HepG2 (cell line): Measurements from ENCODE around the gene CLDN20. TPM values are rescaled to one million over a fixed set of nuclear protein-coding genes. Genes with fewer than 3 reads are reported as not detected.

Experiments
- ADNP ChIP-seq: sonication (generic); formaldehyde crosslinking; IDR thresholded peaks from 2 replicates; pipeline ENCODE4 v1.4.0; 2020; ENCODE audit warnings: missing genetic modification reagents
- AGO2 ChIP-seq: fragments of 200-400 bp; formaldehyde crosslinking; optimal IDR thresholded peaks from 2 replicates; pipeline ENCODE3; 2017; ENCODE audit warnings: mild to moderate bottlenecking, low read depth, low read length, moderate library complexity
- CAMTA2 ChIP-seq: sonication (generic); formaldehyde crosslinking; IDR thresholded peaks from 2 replicates; pipeline ENCODE4 v1.4.0; 2020; ENCODE audit warnings: mild to moderate bottlenecking, missing genetic modification reagents, borderline replicate concordance
- CHCHD3 ChIP-seq: sonication (generic); formaldehyde crosslinking; IDR thresholded peaks from 2 replicates; pipeline ENCODE4 v1.8.0; 2022; ENCODE audit warnings: mild to moderate bottlenecking, missing genetic modification reagents, moderate library complexity
- KLF9 ChIP-seq: IDR thresholded peaks from 2 replicates; pipeline ENCODE4 v1.6.1; 2016; ENCODE audit warnings: low read depth
- MIER3 ChIP-seq: IDR thresholded peaks from 2 replicates; pipeline ENCODE4 v1.6.1; 2016; ENCODE audit warnings: missing compliant biosample characterization, borderline replicate concordance
- NFATC3 ChIP-seq: sonication (generic); formaldehyde crosslinking; IDR thresholded peaks from 2 replicates; pipeline ENCODE4 v1.5.1; 2020; ENCODE audit warnings: mild to moderate bottlenecking, missing genetic modification reagents
- NKX3-1 ChIP-seq: sonication (generic); formaldehyde crosslinking; IDR thresholded peaks from 2 replicates; pipeline ENCODE4 v1.5.0; 2020; ENCODE audit warnings: missing genetic modification reagents
- POLR2AphosphoS2 ChIP-seq: IDR thresholded peaks from 2 replicates; pipeline ENCODE4 v1.6.1; 2011; ENCODE audit warnings: low read depth, low read length, improper control_type of control experiment
- SSRP1 ChIP-seq: IDR thresholded peaks from 2 replicates; pipeline ENCODE4 v1.6.1; 2016; ENCODE audit warnings: control low read depth
- TARDBP ChIP-seq: sonication (generic); formaldehyde crosslinking; IDR thresholded peaks from 2 replicates; pipeline ENCODE4 v1.8.0; 2022; ENCODE audit warnings: mild to moderate bottlenecking, missing genetic modification reagents
- TBP ChIP-seq: sonication (generic); formaldehyde crosslinking; IDR thresholded peaks from 2 replicates; pipeline ENCODE4 v1.5.0; 2020; ENCODE audit warnings: missing genetic modification reagents
- YEATS2 ChIP-seq: sonication (generic); formaldehyde crosslinking; IDR thresholded peaks from 2 replicates; pipeline ENCODE4 v1.4.0; 2020; ENCODE audit warnings: missing genetic modification reagents, borderline replicate concordance
- ZFP82 ChIP-seq: sonication (generic); formaldehyde crosslinking; IDR thresholded peaks from 2 replicates; pipeline ENCODE4 v1.5.1; 2020; ENCODE audit warnings: mild to moderate bottlenecking, missing genetic modification reagents, borderline replicate concordance
- ZMYM3 ChIP-seq: sonication (generic); formaldehyde crosslinking; IDR thresholded peaks from 2 replicates; pipeline ENCODE4 v1.5.1; 2020; ENCODE audit warnings: mild to moderate bottlenecking, missing genetic modification reagents
- ZMYM4 ChIP-seq: sonication (generic); formaldehyde crosslinking; IDR thresholded peaks from 2 replicates; pipeline ENCODE4 v1.8.1; 2023; ENCODE audit warnings: mild to moderate bottlenecking, missing genetic modification reagents
- ZNF33B ChIP-seq: sonication (generic); formaldehyde crosslinking; IDR thresholded peaks from 2 replicates; pipeline ENCODE4 v1.5.1; 2020; ENCODE audit warnings: mild to moderate bottlenecking, missing genetic modification reagents
- ZNF550 ChIP-seq: sonication (generic); formaldehyde crosslinking; IDR thresholded peaks from 2 replicates; pipeline ENCODE4 v1.4.0; 2020; ENCODE audit warnings: mild to moderate bottlenecking, missing genetic modification reagents, borderline replicate concordance
- ZNF577 ChIP-seq: sonication (generic); formaldehyde crosslinking; IDR thresholded peaks from 2 replicates; pipeline ENCODE4 v1.4.0; 2020; ENCODE audit warnings: mild to moderate bottlenecking, low read depth, missing genetic modification reagents, borderline replicate concordance
- ZNF749 ChIP-seq: sonication (generic); formaldehyde crosslinking; IDR thresholded peaks from 2 replicates; pipeline ENCODE4 v1.8.0; 2022; ENCODE audit warnings: mild to moderate bottlenecking, missing genetic modification reagents, moderate library complexity, borderline replicate concordance
- ZNF883 ChIP-seq: sonication (generic); formaldehyde crosslinking; IDR thresholded peaks from 2 replicates; pipeline ENCODE4 v1.5.1; 2020; ENCODE audit warnings: mild to moderate bottlenecking, missing genetic modification reagents; ENCODE audit errors: not compliant biosample characterization
- polyA plus RNA-seq, 8 experiments: library from polyadenylated mRNA; depleted of rRNA in 3 of 8; stranded (reverse) in 7 of 8; unstranded in 1 of 8; fragments of >200 nt; fragmentation: Illumina TruSeq in 4 of 8; extraction: Trizol in 4 of 8; gene quantifications; 2 replicates each; pipeline versions ENCODE4 v1.2.1 to v1.2.3, GENCODE V29; 2011 to 2016; ENCODE audit warnings: low read depth in 4 of 8, missing spikeins in 1 of 8, mixed read lengths in 1 of 8; ENCODE audit not compliant: insufficient read depth in 1 of 8
- total RNA-seq, 5 experiments: library from RNA; depleted of rRNA; stranded (reverse); fragments of >200 nt; fragmentation: Illumina TruSeq; extraction: Trizol; gene quantifications; 2 replicates each; pipeline ENCODE4 v1.2.3, GENCODE V29; 2016; ENCODE audit warnings: low read depth in 1 of 5
- TF ChIP-seq, protein P1 (sequence below): sonication (generic); formaldehyde crosslinking; IDR thresholded peaks from 2 replicates; pipeline ENCODE4 v1.4.0; 2020; ENCODE audit warnings: mild to moderate bottlenecking, missing genetic modification reagents
- TF ChIP-seq, protein P2 (sequence below): sonication (generic); formaldehyde crosslinking; IDR thresholded peaks from 2 replicates; pipeline ENCODE4 v1.5.1; 2020; ENCODE audit warnings: mild to moderate bottlenecking, missing genetic modification reagents, borderline replicate concordance
- TF ChIP-seq, protein P3 (sequence below): sonication (generic); formaldehyde crosslinking; IDR thresholded peaks from 2 replicates; pipeline ENCODE4 v1.5.0; 2020; ENCODE audit warnings: mild to moderate bottlenecking, missing genetic modification reagents

Gene CLDN20
- total and polyA plus RNA-seq, 2 of the 13 experiments (the other 11 are each of a cell fraction or from before 2014, with no cell fraction given): not detected

DNA sequence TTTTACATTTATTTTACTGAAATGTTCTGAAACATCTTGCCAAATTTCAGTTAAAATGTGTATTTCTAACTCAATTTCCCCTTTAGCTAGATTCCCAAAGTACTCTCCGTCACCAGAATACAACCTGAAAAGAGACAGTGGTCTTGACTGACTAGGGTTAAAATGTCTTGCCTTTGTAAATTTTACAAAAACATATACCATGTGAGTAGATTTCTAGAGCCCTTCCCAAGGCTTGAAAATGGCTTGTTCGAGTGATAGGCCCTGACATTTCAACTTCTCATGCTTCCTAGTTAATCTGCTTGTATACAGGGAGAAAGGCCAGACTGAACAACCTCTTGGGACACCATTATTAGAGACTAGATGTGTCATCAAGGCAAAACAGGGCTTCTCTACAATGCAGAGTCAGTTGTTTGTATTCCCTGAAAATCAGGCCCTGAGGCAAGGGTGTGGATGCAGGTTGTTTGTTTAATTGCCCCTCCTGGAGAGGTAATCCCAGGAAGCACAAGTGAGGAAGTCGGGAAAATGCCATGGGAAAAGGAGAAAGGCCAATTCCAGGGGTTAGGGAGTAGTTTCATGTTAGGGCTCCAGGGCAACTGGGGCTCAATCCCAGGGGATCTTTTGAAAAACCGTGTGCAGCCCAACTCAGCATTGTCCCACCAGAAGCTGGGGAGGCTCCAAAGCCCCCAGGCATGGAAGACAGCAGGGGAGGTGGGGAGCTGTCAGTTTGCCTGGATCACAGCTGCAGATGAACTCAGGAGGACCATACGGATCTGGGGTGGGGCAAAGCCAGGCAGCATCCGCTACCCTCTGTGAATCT lies 62.1 kb downstream of the CLDN20 start (continued):
- TF ChIP-seq MIER3: no peak
- no peak for TF ChIP-seq KLF9 (CRISPR knock-in tag)
- TF ChIP-seq, protein P1, sequence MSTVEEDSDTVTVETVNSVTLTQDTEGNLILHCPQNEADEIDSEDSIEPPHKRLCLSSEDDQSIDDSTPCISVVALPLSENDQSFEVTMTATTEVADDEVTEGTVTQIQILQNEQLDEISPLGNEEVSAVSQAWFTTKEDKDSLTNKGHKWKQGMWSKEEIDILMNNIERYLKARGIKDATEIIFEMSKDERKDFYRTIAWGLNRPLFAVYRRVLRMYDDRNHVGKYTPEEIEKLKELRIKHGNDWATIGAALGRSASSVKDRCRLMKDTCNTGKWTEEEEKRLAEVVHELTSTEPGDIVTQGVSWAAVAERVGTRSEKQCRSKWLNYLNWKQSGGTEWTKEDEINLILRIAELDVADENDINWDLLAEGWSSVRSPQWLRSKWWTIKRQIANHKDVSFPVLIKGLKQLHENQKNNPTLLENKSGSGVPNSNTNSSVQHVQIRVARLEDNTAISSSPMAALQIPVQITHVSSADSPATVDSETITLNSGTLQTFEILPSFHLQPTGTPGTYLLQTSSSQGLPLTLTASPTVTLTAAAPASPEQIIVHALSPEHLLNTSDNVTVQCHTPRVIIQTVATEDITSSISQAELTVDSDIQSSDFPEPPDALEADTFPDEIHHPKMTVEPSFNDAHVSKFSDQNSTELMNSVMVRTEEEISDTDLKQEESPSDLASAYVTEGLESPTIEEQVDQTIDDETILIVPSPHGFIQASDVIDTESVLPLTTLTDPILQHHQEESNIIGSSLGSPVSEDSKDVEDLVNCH: no peak
- TF ChIP-seq TBP: no peak
- no peak for TF ChIP-seq ZNF33B (CRISPR knock-in tag)
- TF ChIP-seq NKX3-1 (CRISPR knock-in tag): no peak
- TF ChIP-seq AGO2: peak; percentile 86
- TF ChIP-seq, protein P2, sequence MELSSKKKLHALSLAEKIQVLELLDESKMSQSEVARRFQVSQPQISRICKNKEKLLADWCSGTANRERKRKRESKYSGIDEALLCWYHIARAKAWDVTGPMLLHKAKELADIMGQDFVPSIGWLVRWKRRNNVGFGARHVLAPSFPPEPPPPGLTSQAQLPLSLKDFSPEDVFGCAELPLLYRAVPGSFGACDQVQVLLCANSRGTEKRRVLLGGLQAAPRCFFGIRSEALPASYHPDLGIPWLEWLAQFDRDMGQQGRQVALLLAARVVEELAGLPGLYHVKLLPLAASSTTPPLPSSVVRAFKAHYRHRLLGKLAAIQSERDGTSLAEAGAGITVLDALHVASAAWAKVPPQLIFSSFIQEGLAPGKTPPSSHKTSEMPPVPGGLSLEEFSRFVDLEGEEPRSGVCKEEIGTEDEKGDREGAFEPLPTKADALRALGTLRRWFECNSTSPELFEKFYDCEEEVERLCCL (CRISPR knock-in tag): peak; percentile 65; the same call in 1 of the 2 replicates
- TF ChIP-seq SSRP1 (CRISPR knock-in tag): peak; percentile 93; the same call in 1 of the 2 replicates
- TF ChIP-seq NFATC3 (CRISPR knock-in tag): no peak
- no peak for TF ChIP-seq CAMTA2 (CRISPR knock-in tag)
- TF ChIP-seq ZMYM4 (CRISPR knock-in tag): peak; percentile 42
- peak; percentile 29 for TF ChIP-seq ZNF883
- TF ChIP-seq ZNF749: peak; percentile 87; the same call in 1 of the 2 replicates
- no peak for TF ChIP-seq YEATS2 (CRISPR knock-in tag)
- no peak for TF ChIP-seq ADNP (CRISPR knock-in tag)
- TF ChIP-seq, protein P3, sequence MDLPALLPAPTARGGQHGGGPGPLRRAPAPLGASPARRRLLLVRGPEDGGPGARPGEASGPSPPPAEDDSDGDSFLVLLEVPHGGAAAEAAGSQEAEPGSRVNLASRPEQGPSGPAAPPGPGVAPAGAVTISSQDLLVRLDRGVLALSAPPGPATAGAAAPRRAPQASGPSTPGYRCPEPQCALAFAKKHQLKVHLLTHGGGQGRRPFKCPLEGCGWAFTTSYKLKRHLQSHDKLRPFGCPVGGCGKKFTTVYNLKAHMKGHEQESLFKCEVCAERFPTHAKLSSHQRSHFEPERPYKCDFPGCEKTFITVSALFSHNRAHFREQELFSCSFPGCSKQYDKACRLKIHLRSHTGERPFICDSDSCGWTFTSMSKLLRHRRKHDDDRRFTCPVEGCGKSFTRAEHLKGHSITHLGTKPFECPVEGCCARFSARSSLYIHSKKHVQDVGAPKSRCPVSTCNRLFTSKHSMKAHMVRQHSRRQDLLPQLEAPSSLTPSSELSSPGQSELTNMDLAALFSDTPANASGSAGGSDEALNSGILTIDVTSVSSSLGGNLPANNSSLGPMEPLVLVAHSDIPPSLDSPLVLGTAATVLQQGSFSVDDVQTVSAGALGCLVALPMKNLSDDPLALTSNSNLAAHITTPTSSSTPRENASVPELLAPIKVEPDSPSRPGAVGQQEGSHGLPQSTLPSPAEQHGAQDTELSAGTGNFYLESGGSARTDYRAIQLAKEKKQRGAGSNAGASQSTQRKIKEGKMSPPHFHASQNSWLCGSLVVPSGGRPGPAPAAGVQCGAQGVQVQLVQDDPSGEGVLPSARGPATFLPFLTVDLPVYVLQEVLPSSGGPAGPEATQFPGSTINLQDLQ (CRISPR knock-in tag): no peak
- TF ChIP-seq CHCHD3 (CRISPR knock-in tag): no peak
- no peak for TF ChIP-seq ZNF550 (CRISPR knock-in tag)
- no peak for TF ChIP-seq ZNF577 (CRISPR knock-in tag)
- TF ChIP-seq POLR2AphosphoS2: peak; percentile 69
- TF ChIP-seq ZMYM3 (CRISPR knock-in tag): no peak; the same call in 1 of the 2 replicates
- TF ChIP-seq ZFP82 (CRISPR knock-in tag): no peak
- TF ChIP-seq TARDBP (CRISPR knock-in tag): peak; percentile 53; the same call in 1 of the 2 replicates
